ENCODE results near the gene TMEM51.

TMEM51 gene

GRCh38 chr1:15201221-15201620 lies 47.7 kb downstream of the TMEM51 start:
- FAIRE-seq, result peak; percentile 87

GRCh38 chr1:15201849-15202551 lies 48.5 kb downstream of the TMEM51 start:
- FAIRE-seq, result no peak

- FAIRE-seq, result no peak
Measured at GRCh38 chr1:15204931-15205330, 51.4 kb downstream of the TMEM51 start.

GRCh38 chr1:15205586-15206346 lies 52.2 kb downstream of the TMEM51 start:
- FAIRE-seq, result no peak

- no peak for FAIRE-seq
Measured at GRCh38 chr1:15206418-15207030, 53.0 kb downstream of the TMEM51 start.

GRCh38 chr1:15207031-15207828 lies 53.7 kb downstream of the TMEM51 start:
- FAIRE-seq, result no peak

- FAIRE-seq, result no peak
Measured at GRCh38 chr1:15207829-15208429, 54.4 kb downstream of the TMEM51 start.

- FAIRE-seq, result no peak
Measured at GRCh38 chr1:15210651-15211375, 57.3 kb downstream of the TMEM51 start.

- FAIRE-seq, result no peak
Measured at GRCh38 chr1:15211424-15211823, 57.9 kb downstream of the TMEM51 start.

- no peak for FAIRE-seq
Measured at GRCh38 chr1:15212216-15212953, 58.8 kb downstream of the TMEM51 start.

GRCh38 chr1:15212954-15213291 lies 59.4 kb downstream of the TMEM51 start:
- FAIRE-seq, result no peak

GRCh38 chr1:15213341-15213821 lies 59.8 kb downstream of the TMEM51 start:
- FAIRE-seq, result no peak

- peak; percentile 83 for FAIRE-seq
Measured at GRCh38 chr1:15214527-15214926, 61.0 kb downstream of the TMEM51 start.

- FAIRE-seq, result no peak
Measured at GRCh38 chr1:15215116-15215515, 61.6 kb downstream of the TMEM51 start.

GRCh38 chr1:15217654-15218053 lies 64.1 kb downstream of the TMEM51 start:
- FAIRE-seq, result no peak

GRCh38 chr1:15218287-15219279 lies 65.0 kb downstream of the TMEM51 start:
- no peak for FAIRE-seq

- FAIRE-seq, result no peak
Measured at GRCh38 chr1:15219280-15220023, 65.9 kb downstream of the TMEM51 start.

- no peak for FAIRE-seq
Measured at GRCh38 chr1:15220024-15220392, 66.5 kb downstream of the TMEM51 start.

GRCh38 chr1:15220825-15221431 lies 67.4 kb downstream of the TMEM51 start:
- no peak for FAIRE-seq
